ENCODE measurements around the gene GOLPH3.
"Not testable (repeated sequence)": the region's sequence is repeated elsewhere in the genome, so short reads cannot be mapped to it uniquely, and the experiment has no call there.

The GOLPH3 gene

GRCh38 chr5:32129074-32129598 is 45.0 kb downstream of the GOLPH3 start:
- Histone ChIP-seq H3K4me2 (ENCODE audit: low read length) (no peak overlapping the region), H3K27me3 (ENCODE audit: control insufficient read depth, insufficient read depth, low read length) (no peaks in the 10 kb centered on the region), H3K4me3 (ENCODE audit: low read length) (no peak overlapping the region), H3K4me1 (ENCODE audit: control insufficient read depth, insufficient read depth, low read length) (peaks cover 2% of the 10 kb centered on the region), H3K9ac (ENCODE audit: low read depth, low read length) (no peak overlapping the region), H3K36me3 (ENCODE audit: insufficient read depth, low read length) (peaks cover 54% of the 10 kb centered on the region), H3K9me3 (replicated peaks; ENCODE audit: low read length) (no peaks in the 10 kb centered on the region)

- peaks cover 50% of the 10 kb centered on the region for H3K36me3 ChIP-seq (ENCODE audit: insufficient read depth, low read length)
- no peaks in the 10 kb centered on the region for H3K27me3 ChIP-seq (ENCODE audit: control insufficient read depth, insufficient read depth, low read length)
- no peak overlapping the region for H3K4me2 ChIP-seq (ENCODE audit: low read length)
- no peak overlapping the region for H3K9ac ChIP-seq (ENCODE audit: low read depth, low read length)
- H3K4me3 ChIP-seq (ENCODE audit: low read length): no peak overlapping the region
- no peaks in the 10 kb centered on the region for H3K9me3 ChIP-seq (replicated peaks; ENCODE audit: low read length)
- peaks cover 2% of the 10 kb centered on the region for H3K4me1 ChIP-seq (ENCODE audit: control insufficient read depth, insufficient read depth, low read length)
Observed at GRCh38 chr5:32127711-32128110, 46.4 kb downstream of the GOLPH3 start.

- H3K36me3 ChIP-seq (ENCODE audit: insufficient read depth, low read length): peaks cover 56% of the 10 kb centered on the region
- no peaks in the 10 kb centered on the region for H3K9me3 ChIP-seq (replicated peaks; ENCODE audit: low read length)
- H3K27me3 ChIP-seq (ENCODE audit: control insufficient read depth, insufficient read depth, low read length): no peaks in the 10 kb centered on the region
- no peak overlapping the region for H3K4me2 ChIP-seq (ENCODE audit: low read length)
- H3K4me3 ChIP-seq (ENCODE audit: low read length): no peak overlapping the region
- no peak overlapping the region for H3K9ac ChIP-seq (ENCODE audit: low read depth, low read length)
- peaks cover 2% of the 10 kb centered on the region for H3K4me1 ChIP-seq (ENCODE audit: control insufficient read depth, insufficient read depth, low read length)
Observed at GRCh38 chr5:32126691-32127090, 47.4 kb downstream of the GOLPH3 start.

- Histone ChIP-seq H3K9me3 (replicated peaks; ENCODE audit: low read length) (no peaks in the 10 kb centered on the region), H3K4me2 (ENCODE audit: low read length) (no peak overlapping the region), H3K4me1 (ENCODE audit: control insufficient read depth, insufficient read depth, low read length) (no peaks in the 10 kb centered on the region), H3K36me3 (ENCODE audit: insufficient read depth, low read length) (peaks cover 61% of the 10 kb centered on the region), H3K9ac (ENCODE audit: low read depth, low read length) (no peak overlapping the region), H3K4me3 (ENCODE audit: low read length) (no peak overlapping the region), H3K27me3 (ENCODE audit: control insufficient read depth, insufficient read depth, low read length) (no peaks in the 10 kb centered on the region)
Observed at GRCh38 chr5:32123889-32124676, 50.0 kb downstream of the GOLPH3 start.

- no peak overlapping the region for H3K9ac ChIP-seq (ENCODE audit: low read depth, low read length)
- H3K4me3 ChIP-seq (ENCODE audit: low read length): no peak overlapping the region
- peaks cover 57% of the 10 kb centered on the region for H3K36me3 ChIP-seq (ENCODE audit: insufficient read depth, low read length)
- no peaks in the 10 kb centered on the region for H3K27me3 ChIP-seq (ENCODE audit: control insufficient read depth, insufficient read depth, low read length)
- H3K4me1 ChIP-seq (ENCODE audit: control insufficient read depth, insufficient read depth, low read length): no peaks in the 10 kb centered on the region
- H3K4me2 ChIP-seq (ENCODE audit: low read length): no peak overlapping the region
- no peaks in the 10 kb centered on the region for H3K9me3 ChIP-seq (replicated peaks; ENCODE audit: low read length)
Observed at GRCh38 chr5:32123058-32123805, 50.9 kb downstream of the GOLPH3 start.

GRCh38 chr5:32118922-32119321 is 55.2 kb downstream of the GOLPH3 start:
- H3K4me3 ChIP-seq (ENCODE audit: low read length); H3K4me1 ChIP-seq (ENCODE audit: control insufficient read depth, insufficient read depth, low read length); H3K4me2 ChIP-seq (ENCODE audit: low read length); H3K27me3 ChIP-seq (ENCODE audit: control insufficient read depth, insufficient read depth, low read length); H3K9ac ChIP-seq (ENCODE audit: low read depth, low read length); H3K9me3 ChIP-seq (replicated peaks; ENCODE audit: low read length): not testable (repeated sequence)
- H3K36me3 ChIP-seq (ENCODE audit: insufficient read depth, low read length): peaks cover 42% of the 10 kb centered on the region

GRCh38 chr5:32116574-32117313 is 57.4 kb downstream of the GOLPH3 start:
- Histone ChIP-seq H3K9me3 (replicated peaks; ENCODE audit: low read length) (no peaks in the 10 kb centered on the region), H3K27me3 (ENCODE audit: control insufficient read depth, insufficient read depth, low read length) (no peaks in the 10 kb centered on the region), H3K9ac (ENCODE audit: low read depth, low read length) (no peak overlapping the region), H3K4me3 (ENCODE audit: low read length) (no peak overlapping the region), H3K4me1 (ENCODE audit: control insufficient read depth, insufficient read depth, low read length) (peaks cover 6% of the 10 kb centered on the region), H3K36me3 (ENCODE audit: insufficient read depth, low read length) (peaks cover 35% of the 10 kb centered on the region), H3K4me2 (ENCODE audit: low read length) (no peak overlapping the region)

GRCh38 chr5:32115985-32116384 is 58.1 kb downstream of the GOLPH3 start:
- H3K4me1 ChIP-seq (ENCODE audit: control insufficient read depth, insufficient read depth, low read length): peaks cover 6% of the 10 kb centered on the region
- no peak overlapping the region for H3K4me3 ChIP-seq (ENCODE audit: low read length)
- H3K4me2 ChIP-seq (ENCODE audit: low read length): no peak overlapping the region
- H3K9me3 ChIP-seq (replicated peaks; ENCODE audit: low read length): no peaks in the 10 kb centered on the region
- no peaks in the 10 kb centered on the region for H3K27me3 ChIP-seq (ENCODE audit: control insufficient read depth, insufficient read depth, low read length)
- H3K9ac ChIP-seq (ENCODE audit: low read depth, low read length): no peak overlapping the region
- peaks cover 33% of the 10 kb centered on the region for H3K36me3 ChIP-seq (ENCODE audit: insufficient read depth, low read length)

GRCh38 chr5:32110111-32110696 is 63.9 kb downstream of the GOLPH3 start:
- Histone ChIP-seq H3K4me3 (ENCODE audit: low read length) (no peak overlapping the region), H3K9me3 (replicated peaks; ENCODE audit: low read length) (no peaks in the 10 kb centered on the region), H3K4me2 (ENCODE audit: low read length) (no peak overlapping the region), H3K4me1 (ENCODE audit: control insufficient read depth, insufficient read depth, low read length) (no peaks in the 10 kb centered on the region), H3K9ac (ENCODE audit: low read depth, low read length) (no peak overlapping the region), H3K27me3 (ENCODE audit: control insufficient read depth, insufficient read depth, low read length) (no peaks in the 10 kb centered on the region), H3K36me3 (ENCODE audit: insufficient read depth, low read length) (peaks cover 57% of the 10 kb centered on the region)

GRCh38 chr5:32109236-32109635 is 64.9 kb downstream of the GOLPH3 start:
- H3K4me2 ChIP-seq (ENCODE audit: low read length): no peak overlapping the region

GRCh38 chr5:32108167-32108566 is 66.0 kb downstream of the GOLPH3 start:
- no peaks in the 10 kb centered on the region for H3K4me1 ChIP-seq (ENCODE audit: control insufficient read depth, insufficient read depth, low read length)
- no peak overlapping the region for H3K9ac ChIP-seq (ENCODE audit: low read depth, low read length)
- H3K4me3 ChIP-seq (ENCODE audit: low read length): no peak overlapping the region
- no peak overlapping the region for H3K4me2 ChIP-seq (ENCODE audit: low read length)
- no peaks in the 10 kb centered on the region for H3K27me3 ChIP-seq (ENCODE audit: control insufficient read depth, insufficient read depth, low read length)
- H3K9me3 ChIP-seq (replicated peaks; ENCODE audit: low read length): no peaks in the 10 kb centered on the region
- peaks cover 70% of the 10 kb centered on the region for H3K36me3 ChIP-seq (ENCODE audit: insufficient read depth, low read length)

More at GRCh38 chr5:32109236-32109635, 64.9 kb downstream of the GOLPH3 start:
- H3K9ac ChIP-seq (ENCODE audit: low read depth, low read length): no peak overlapping the region
- no peak overlapping the region for H3K4me3 ChIP-seq (ENCODE audit: low read length)
- H3K27me3 ChIP-seq (ENCODE audit: control insufficient read depth, insufficient read depth, low read length): no peaks in the 10 kb centered on the region
- no peaks in the 10 kb centered on the region for H3K4me1 ChIP-seq (ENCODE audit: control insufficient read depth, insufficient read depth, low read length)
- no peaks in the 10 kb centered on the region for H3K9me3 ChIP-seq (replicated peaks; ENCODE audit: low read length)
- peaks cover 64% of the 10 kb centered on the region for H3K36me3 ChIP-seq (ENCODE audit: insufficient read depth, low read length)

Data from skeletal muscle satellite cell (primary cell).